Peyer's patch (tissue), 4 donors: Measurements from ENCODE around the gene VWA5B1. TPM values are rescaled to one million over a fixed set of nuclear protein-coding genes. Genes with fewer than 3 reads are reported as not detected.

Source experiments
- DNase-seq, 3 donors: peaks; one replicate each; pipeline ENCODE4 v3.0.0-alpha.2; 2017 to 2019
- H3K27ac ChIP-seq, 4 donors: fragments of 200-600 bp; sonication (generic); one replicate each; pipeline ENCODE4 v1.5.1; 2016 to 2019
- H3K27me3 ChIP-seq, 2 donors: fragments of 200-600 bp; sonication (generic); one replicate each; pipeline ENCODE4 v1.5.1; 2019
- H3K36me3 ChIP-seq, 3 donors: fragments of 200-600 bp; sonication (generic); one replicate each; pipeline ENCODE4 v1.5.1; 2016 to 2019
- H3K4me1 ChIP-seq, 4 donors: fragments of 200-600 bp; sonication (generic); one replicate each; pipeline ENCODE4 v1.5.1; 2016 to 2019
- H3K4me3 ChIP-seq, 4 donors: fragments of 200-600 bp; sonication (generic); 1 replicate in 3 of 4; 2 replicates in 1 of 4; pipeline ENCODE4 v1.5.1; 2016 to 2019; ENCODE audit warnings: mild to moderate bottlenecking in 1 of 4
- H3K9me3 ChIP-seq, 4 donors: fragments of 200-600 bp; sonication (generic); one replicate each; pipeline ENCODE4 v1.5.1; 2016 to 2019; ENCODE audit warnings: mild to moderate bottlenecking in 1 of 4
- POLR2A ChIP-seq, 2 donors: fragments of 450-650 bp; IDR thresholded peaks; one replicate each; pipeline ENCODE4 v1.5.1; 2017; ENCODE audit warnings: antibody characterized with exemption in 2 of 2, mild to moderate bottlenecking in 2 of 2, moderate library complexity in 2 of 2
- total RNA-seq, 4 donors: library from RNA; depleted of rRNA; stranded (reverse); fragments of >200 nt; gene quantifications; one replicate each; pipeline ENCODE4 v1.1.0, GENCODE V29; 2016
- TF ChIP-seq, protein P1 (sequence below), 6 experiments: fragments of 450-650 bp in 4 of 6; fragments of 200-600 bp in 2 of 6; sonication (generic) in 1 of 6; IDR thresholded peaks; one replicate each; pipeline ENCODE4 v1.5.1; 2017 to 2019; ENCODE audit warnings: antibody characterized with exemption in 6 of 6, mild to moderate bottlenecking in 3 of 6, moderate library complexity in 1 of 6

The VWA5B1 gene
- total RNA-seq, 4 donors from 2014 or later, result not detected

DNA sequence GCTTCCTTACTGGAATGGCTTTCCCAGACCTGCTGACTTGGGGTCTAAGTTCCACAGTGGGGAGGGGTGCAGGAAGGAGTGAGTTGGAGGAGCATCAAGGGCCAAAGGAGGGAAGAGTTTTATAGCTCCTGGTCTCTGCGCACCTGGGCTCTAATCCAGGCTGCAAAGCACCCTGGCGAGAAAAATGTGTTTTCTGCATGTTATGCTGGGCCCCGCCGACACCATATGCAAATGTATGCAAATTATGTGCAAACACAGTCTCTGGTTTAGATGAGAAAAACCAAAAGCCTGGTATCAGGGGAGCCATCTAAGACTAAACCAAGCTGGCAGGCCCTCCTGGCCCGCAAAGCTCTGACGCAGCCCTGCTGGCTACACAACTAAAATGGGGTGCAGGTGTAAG is 95.0 kb downstream of the VWA5B1 start:
- no peak for DNase-seq

DNA sequence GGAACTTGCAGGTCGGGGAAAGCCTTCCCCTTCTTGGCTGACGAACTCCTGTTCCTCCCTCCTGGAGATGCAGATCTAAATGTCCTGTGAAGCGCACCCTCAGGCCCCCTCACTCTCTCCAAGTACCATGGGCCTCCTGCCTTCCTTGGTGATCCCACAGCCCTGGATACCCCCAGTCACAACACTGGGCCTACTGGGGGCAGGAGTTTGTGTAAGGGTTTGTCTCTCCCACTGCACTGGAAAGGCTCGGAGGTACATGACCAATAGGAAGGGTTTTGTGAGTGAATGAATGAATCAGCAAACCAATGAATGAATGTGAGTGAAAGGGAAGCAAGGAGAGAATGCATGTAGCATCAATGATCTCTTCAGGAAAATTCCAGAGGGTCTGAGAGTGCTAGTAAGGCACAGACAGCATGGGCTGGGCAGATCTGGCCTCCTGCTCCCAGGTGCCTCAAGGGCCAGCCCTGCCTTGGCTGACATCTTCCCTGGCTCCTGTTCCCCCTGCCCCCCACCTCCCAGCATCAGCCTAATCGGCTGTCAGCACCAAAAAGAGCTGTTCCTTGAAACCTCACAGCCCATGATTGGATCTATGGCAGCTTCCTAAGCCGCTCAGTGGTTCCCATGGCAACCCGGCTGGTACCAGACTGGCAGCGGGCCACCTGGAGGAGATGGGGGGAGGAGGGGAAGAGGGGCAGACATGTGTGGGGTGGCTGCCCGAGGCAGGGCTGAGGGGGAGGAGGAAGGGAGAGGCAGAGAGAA is 95.8 kb downstream of the VWA5B1 start:
- no peak overlapping the region for H3K27ac ChIP-seq
- no peaks in the 10 kb centered on the region for H3K36me3 ChIP-seq
- H3K4me1 ChIP-seq, result no peaks in the 10 kb centered on the region
- peaks cover 0 to 3% of the 10 kb centered on the region in 2 donors for H3K27me3 ChIP-seq
- no peaks in the 10 kb centered on the region for H3K9me3 ChIP-seq
- TF ChIP-seq, protein P1, sequence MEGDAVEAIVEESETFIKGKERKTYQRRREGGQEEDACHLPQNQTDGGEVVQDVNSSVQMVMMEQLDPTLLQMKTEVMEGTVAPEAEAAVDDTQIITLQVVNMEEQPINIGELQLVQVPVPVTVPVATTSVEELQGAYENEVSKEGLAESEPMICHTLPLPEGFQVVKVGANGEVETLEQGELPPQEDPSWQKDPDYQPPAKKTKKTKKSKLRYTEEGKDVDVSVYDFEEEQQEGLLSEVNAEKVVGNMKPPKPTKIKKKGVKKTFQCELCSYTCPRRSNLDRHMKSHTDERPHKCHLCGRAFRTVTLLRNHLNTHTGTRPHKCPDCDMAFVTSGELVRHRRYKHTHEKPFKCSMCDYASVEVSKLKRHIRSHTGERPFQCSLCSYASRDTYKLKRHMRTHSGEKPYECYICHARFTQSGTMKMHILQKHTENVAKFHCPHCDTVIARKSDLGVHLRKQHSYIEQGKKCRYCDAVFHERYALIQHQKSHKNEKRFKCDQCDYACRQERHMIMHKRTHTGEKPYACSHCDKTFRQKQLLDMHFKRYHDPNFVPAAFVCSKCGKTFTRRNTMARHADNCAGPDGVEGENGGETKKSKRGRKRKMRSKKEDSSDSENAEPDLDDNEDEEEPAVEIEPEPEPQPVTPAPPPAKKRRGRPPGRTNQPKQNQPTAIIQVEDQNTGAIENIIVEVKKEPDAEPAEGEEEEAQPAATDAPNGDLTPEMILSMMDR (IDR thresholded peaks at IDR 0.05), result no peak
- TF ChIP-seq POLR2A (IDR thresholded peaks at IDR 0.05), result no peak
- DNase-seq, result no peak
- H3K4me3 ChIP-seq, result no peak overlapping the region

More for the DNA sequence above, 95.0 kb downstream of the VWA5B1 start:
- peaks cover 0 to 3% of the 10 kb centered on the region in 2 donors for H3K27me3 ChIP-seq
- TF ChIP-seq, protein P1 (IDR thresholded peaks at IDR 0.05), result no peak
- TF ChIP-seq POLR2A (IDR thresholded peaks at IDR 0.05), result no peak
- no peaks in the 10 kb centered on the region for H3K36me3 ChIP-seq
- no peaks in the 10 kb centered on the region for H3K9me3 ChIP-seq
- H3K4me1 ChIP-seq, result no peaks in the 10 kb centered on the region
- no peak overlapping the region for H3K27ac ChIP-seq
- no peak overlapping the region for H3K4me3 ChIP-seq

DNA sequence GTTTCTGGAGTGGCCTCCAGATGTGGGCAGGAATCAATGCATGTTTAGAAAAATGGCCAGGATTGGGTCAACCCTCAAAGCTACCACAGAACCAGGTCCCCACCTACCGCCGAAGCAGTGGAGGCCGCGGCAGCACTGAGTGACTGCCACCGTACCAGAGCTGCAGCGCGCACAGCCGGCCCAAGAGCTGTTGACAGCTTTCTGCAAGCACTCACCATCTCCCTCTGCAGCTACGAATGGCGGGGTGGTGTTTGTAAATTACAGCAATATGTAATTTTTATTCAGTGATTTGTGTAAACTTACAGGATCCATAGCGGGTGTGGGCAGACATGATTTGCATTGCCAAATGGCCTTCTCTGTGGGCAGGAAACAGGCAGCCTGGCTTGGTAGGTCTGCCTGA is 98.9 kb downstream of the VWA5B1 start:
- Histone ChIP-seq H3K4me1 (no peaks in the 10 kb centered on the region), H3K4me3 (no peak overlapping the region), H3K27me3 (peaks cover 0 to under 1% of the 10 kb centered on the region in 2 donors), H3K36me3 (no peaks in the 10 kb centered on the region), H3K9me3 (peaks cover 0 to under 1% (median 0%) of the 10 kb centered on the region in 4 donors), H3K27ac (no peak overlapping the region)
- TF ChIP-seq POLR2A (IDR thresholded peaks at IDR 0.05), result no peak
- TF ChIP-seq, protein P1 (IDR thresholded peaks at IDR 0.05), result no peak
- no peak for DNase-seq

DNA sequence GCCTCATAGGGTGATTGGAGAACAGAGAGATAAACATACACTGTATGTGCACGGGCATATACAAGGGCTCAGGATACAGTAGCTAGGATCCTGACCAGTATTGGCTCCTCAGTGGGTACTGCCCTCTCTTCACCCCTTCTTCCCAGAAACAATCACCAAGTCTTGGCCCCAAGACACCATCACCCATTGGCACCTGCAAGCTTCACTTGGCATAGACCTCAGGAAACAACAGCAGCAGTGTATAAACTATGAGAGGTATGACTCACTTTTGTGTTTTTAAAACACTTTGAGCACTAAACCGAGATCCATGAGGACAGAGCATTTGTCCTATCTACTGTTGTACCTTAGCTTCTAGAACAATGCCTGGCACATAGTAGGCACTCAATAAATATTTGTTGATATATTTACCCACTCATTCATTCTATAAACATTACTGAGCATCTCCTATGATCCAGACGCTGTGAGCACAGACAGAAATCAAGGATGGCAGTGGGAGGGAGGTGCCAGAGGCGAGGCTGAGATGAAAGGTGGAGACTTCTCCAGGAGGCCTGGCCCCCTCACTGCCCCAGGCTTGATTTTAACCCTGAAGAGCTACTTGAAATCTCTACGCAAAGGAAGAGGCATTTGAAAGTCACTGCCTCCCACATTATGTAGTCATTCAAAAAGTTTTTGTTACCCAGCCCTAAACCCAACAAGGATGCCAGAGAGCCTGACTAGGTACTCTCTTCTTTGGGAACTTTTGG is 100.1 kb downstream of the VWA5B1 start:
- Histone ChIP-seq H3K36me3 (no peaks in the 10 kb centered on the region), H3K4me1 (no peaks in the 10 kb centered on the region), H3K9me3 (peaks cover 0 to 7% (median 2%) of the 10 kb centered on the region in 4 donors), H3K27me3 (no peaks in the 10 kb centered on the region), H3K4me3 (no peak overlapping the region), H3K27ac (no peak overlapping the region)
- TF ChIP-seq POLR2A (IDR thresholded peaks at IDR 0.05), result no peak
- TF ChIP-seq, protein P1 (IDR thresholded peaks at IDR 0.05), result no peak
- DNase-seq, result no peak

DNA sequence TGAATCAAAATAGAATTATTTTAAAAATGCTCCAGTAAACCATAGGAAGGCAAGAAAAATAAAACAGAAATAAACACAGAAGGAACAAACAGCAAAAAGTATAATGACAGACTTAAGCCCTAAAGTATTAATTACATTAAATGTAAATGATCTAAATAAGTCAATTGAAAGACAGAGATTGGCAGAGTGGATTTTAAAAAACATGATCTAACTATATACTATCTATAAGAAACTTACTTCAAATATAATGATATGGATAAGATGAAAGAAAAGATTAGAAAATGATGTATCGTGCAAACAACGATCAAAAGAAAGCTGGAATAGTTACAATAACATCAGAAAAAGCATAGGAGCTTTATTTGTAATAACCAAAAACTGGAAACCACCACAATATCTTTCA is 104.6 kb downstream of the VWA5B1 start:
- DNase-seq, result no peak
- no peak overlapping the region for H3K4me3 ChIP-seq
- H3K4me1 ChIP-seq, result no peaks in the 10 kb centered on the region
- TF ChIP-seq POLR2A (IDR thresholded peaks at IDR 0.05), result no peak
- TF ChIP-seq, protein P1 (IDR thresholded peaks at IDR 0.05), result no peak
- H3K9me3 ChIP-seq, result peaks cover 0 to 7% (median 2%) of the 10 kb centered on the region in 4 donors
- H3K36me3 ChIP-seq, result no peaks in the 10 kb centered on the region
- H3K27me3 ChIP-seq, result no peaks in the 10 kb centered on the region
- no peak overlapping the region for H3K27ac ChIP-seq
